Stimulated activated CD4-positive, alpha-beta T cell treated with anti-CD3 and anti-CD28 coated beads, TNF-alpha, amount 100 ng/mL, for 24 hours (primary cell): ENCODE results near the gene DPM2.

Source experiments
- DNase-seq, 3 experiments: peaks; one replicate each; pipeline ENCODE4 v3.0.0-alpha.2; 2020; ENCODE audit warnings: low read depth in 3 of 3

The DPM2 gene

GRCh38 chr9:127898433-127899127, 39.1 kb downstream of the DPM2 start:
- no peak for DNase-seq

GRCh38 chr9:127897193-127897692, 40.4 kb downstream of the DPM2 start:
- DNase-seq, result peak in 1 of 3 experiments; percentile 44

GRCh38 chr9:127896395-127897192, 41.1 kb downstream of the DPM2 start:
- DNase-seq, result no peak

GRCh38 chr9:127895811-127896210, 41.8 kb downstream of the DPM2 start:
- DNase-seq, result no peak

- DNase-seq, result no peak
Measured at GRCh38 chr9:127893392-127893791, 44.3 kb downstream of the DPM2 start.

- no peak for DNase-seq
Measured at GRCh38 chr9:127892831-127893230, 44.8 kb downstream of the DPM2 start.

GRCh38 chr9:127890053-127890452, 47.6 kb downstream of the DPM2 start:
- DNase-seq, result no peak

- no peak for DNase-seq
Measured at GRCh38 chr9:127887792-127888191, 49.9 kb downstream of the DPM2 start.

- no peak for DNase-seq
Measured at GRCh38 chr9:127886401-127886972, 51.2 kb downstream of the DPM2 start.

- DNase-seq, result no peak
Measured at GRCh38 chr9:127885508-127886281, 52.0 kb downstream of the DPM2 start.
